Measurements from ENCODE around the gene C2orf72.
"Not testable (repeated sequence)": the region's sequence is repeated elsewhere in the genome, so short reads cannot be mapped to it uniquely, and the experiment has no call there.

C2orf72 gene

DNA sequence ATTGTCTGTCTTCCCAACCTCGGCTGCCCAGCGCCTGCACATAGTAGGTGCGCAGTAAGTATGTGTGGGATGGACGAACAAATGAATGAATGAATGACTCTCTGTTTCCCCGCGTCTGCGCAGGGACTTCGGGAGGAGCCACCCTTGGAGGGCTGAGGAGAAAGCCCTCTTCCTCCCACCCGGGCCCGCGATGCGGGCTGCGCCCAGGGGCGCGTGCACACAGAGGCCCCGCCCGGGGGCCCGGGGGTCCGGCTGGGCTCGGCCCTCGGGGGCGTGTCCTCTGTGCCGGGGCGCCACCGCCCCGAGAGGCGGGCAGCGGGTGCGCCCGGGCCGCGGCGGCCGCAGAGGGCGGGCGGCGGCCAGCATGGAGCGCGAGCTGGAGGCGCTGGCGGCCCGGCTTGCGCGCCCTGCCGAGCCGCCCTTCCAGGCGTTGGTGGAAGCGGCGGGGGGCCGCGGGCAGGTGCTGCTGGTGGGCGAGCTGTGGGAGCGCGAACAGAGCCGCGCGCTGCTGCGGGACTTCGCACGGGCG lies at the start of gene C2orf72:
Gene C2orf72 (plus strand): TSS at position 322 of the 529 bp plus-strand sequence. CDS start 43 bp downstream, at position 365.
- DNase-seq (ENCODE audit: low read depth in 4 of 4, low spot score in 1 of 4) = no peak

DNA sequence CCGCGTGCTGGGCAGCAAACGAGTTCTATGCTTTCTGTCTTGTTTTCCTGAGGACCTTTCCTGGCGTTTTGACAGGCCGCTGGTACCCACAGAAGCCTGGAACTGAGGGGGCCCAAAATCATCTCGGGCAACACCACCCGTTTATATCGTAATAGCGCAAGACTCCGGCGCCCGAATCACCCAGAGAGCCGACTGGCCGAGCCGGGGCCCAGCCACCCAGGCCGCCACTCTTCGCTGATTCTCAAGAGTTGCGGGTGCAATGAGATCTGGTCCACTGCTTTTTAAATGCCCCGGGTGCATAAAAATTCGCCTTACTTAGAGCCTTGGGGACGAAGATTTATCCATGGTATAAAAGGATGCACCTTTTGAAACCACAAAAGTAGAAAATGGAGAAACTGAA lies 47.6 kb upstream of the C2orf72 start:
- DNase-seq (ENCODE audit: low read depth in 4 of 4, low spot score in 1 of 4) = no peak

DNA sequence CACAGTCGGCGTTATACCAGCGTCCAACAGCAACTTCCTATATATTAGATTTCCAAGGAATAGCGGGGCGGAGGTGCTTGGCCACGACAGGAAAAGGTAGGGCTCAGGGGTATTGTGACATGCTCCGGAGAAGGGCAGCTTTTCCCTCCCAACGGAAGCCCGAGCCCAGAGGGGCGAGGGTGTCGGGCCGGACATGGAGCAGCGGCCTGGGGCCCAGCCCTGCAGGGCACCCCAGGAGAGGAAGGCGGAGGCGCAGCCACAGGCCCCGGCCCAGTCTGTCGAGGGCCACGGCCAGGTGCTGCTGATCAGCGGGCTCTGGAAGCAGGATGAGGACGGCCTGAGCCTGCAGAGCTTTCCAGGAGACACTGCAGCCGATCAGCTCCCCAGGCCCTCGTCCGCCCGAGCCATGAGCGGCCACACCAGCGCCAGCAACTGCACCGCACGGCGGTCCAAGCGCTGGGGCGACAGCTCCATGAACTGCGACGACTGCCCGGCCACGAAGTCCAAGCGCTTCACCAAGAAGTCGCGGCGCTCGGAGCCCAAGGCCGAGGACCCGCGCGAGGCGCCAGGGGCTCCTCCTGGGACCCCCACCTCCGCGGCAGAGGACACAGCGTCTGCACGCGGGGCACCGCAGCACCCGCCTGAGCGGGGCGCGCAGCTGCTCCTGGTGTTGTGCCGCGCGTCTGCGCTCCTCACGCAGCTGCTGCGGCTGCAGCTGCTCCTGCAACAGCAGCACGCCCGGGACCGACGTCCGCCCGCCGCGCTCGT lies 47.0 kb upstream of the C2orf72 start:
- DNase-seq (ENCODE audit: low read depth in 4 of 4, low spot score in 1 of 4) = no peak

DNA sequence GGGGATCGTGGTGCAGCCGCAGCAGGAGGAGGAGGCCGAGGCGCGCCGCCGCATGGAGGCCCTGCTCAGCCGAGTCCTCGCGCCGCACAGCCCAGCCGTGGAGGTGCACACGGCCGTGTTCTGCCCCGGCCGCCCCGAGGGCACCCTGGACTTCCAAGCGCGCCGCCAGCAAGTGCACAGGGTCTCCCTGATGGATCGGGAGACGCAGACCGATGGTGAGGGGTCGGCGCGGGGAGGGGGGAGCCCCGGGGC lies 46.5 kb upstream of the C2orf72 start:
- DNase-seq (ENCODE audit: low read depth in 4 of 4, low spot score in 1 of 4) = no peak

DNA sequence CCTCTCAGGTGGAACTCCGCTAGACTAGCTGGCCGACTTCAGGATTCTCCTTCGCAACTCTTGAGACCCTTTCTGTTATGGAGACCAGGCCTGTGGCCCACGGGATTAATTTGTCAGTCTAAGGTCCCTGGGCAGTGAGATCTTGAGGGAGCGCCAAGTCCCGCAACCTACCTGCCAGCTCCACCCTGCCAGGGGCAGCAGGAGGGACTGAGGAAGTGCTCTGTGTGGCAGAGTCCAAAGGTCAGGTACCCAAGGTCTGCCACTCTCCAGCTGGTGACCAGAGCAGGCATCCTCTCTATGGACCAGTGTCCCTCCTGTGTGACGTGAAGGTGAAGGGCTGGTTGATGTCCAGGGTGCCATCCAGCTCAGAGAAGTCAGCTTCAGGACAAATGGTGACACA lies 45.7 kb upstream of the C2orf72 start:
- DNase-seq (ENCODE audit: low read depth in 4 of 4, low spot score in 1 of 4) = no peak

DNA sequence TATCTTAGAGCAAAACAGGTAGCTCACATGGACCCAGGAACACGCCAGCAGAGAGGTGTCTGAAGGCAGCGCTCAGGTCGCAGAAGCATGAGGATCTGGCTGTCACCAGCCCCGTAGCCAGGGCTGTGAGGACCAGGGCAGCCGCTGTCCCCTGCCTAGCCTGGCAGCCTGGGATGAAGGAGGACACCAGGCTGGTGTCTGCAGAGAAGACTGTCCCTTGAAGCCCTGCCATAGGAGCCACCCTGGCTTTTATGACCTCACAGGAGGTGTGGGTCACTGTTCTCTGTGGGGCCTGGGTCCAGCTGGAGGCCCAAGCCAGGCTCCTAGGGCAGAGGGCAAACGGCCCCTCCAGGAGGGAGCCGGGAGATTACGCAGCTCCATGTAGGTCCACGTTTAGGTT lies 41.5 kb upstream of the C2orf72 start, which contains the start of gene SPATA3:
Gene SPATA3 (plus strand): TSS at position 301 of the 400 bp plus-strand sequence. CDS start 113 bp downstream, outside the sequence.
- DNase-seq (ENCODE audit: low read depth in 4 of 4, low spot score in 1 of 4) = no peak

DNA sequence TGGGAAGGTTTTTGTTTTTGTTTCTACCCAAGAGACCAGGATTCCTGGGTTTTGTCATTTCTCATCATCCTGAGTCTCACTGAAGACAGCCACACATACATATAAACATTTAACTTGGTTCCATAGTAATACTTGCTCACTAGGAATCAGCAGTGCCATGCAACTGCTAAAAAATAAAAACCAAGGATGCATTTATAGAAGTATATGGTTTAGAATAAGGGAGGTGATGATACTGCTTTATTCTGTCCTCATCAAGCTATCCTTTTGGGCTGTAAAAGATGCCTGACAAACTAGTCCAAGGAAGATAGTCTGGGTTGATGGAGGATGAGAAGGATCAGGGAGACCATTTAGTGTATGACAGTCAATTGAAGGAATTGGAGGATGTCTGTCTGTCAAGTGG lies 40.7 kb upstream of the C2orf72 start:
- DNase-seq (ENCODE audit: low read depth in 4 of 4, low spot score in 1 of 4) = no peak

DNA sequence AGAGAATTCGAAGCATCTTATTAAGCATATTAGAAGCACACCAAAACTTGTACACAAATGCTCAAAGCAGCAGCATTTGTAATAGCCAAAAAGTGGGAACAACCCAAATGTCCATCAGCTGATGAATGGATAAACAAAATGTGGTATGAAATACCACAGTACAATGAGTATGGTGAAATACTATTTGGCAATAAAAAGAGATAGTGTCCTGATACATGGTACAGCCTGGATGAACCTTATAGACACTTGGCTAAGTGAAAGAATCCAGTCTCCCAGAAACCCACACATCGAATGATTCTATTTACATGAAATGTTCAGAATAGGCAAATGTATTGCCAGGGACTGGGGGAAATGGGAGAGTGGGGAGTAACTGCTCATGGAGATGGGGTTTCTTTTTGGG lies 38.4 kb upstream of the C2orf72 start:
- no peak for DNase-seq (ENCODE audit: low read depth in 4 of 4, low spot score in 1 of 4)

DNA sequence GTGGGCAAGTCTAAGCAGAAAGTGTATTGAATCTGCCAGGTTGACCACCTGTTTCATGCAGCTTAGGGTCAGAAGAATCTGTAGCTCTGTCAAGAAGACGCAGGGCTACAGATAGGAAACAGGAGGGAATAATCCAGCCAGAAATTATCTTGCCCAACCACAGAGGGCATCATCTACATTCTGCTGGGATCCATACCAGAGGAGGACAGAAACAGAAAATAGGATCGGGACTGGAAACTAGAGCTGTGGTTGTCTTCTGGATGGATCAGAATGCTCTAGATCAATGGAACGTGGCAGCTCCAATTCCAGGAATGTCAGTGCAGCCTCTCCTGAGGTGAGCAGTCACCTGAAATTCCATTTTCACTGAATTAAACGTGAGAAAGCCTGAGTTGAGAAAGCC lies 37.8 kb upstream of the C2orf72 start:
- no peak for DNase-seq (ENCODE audit: low read depth in 4 of 4, low spot score in 1 of 4)

DNA sequence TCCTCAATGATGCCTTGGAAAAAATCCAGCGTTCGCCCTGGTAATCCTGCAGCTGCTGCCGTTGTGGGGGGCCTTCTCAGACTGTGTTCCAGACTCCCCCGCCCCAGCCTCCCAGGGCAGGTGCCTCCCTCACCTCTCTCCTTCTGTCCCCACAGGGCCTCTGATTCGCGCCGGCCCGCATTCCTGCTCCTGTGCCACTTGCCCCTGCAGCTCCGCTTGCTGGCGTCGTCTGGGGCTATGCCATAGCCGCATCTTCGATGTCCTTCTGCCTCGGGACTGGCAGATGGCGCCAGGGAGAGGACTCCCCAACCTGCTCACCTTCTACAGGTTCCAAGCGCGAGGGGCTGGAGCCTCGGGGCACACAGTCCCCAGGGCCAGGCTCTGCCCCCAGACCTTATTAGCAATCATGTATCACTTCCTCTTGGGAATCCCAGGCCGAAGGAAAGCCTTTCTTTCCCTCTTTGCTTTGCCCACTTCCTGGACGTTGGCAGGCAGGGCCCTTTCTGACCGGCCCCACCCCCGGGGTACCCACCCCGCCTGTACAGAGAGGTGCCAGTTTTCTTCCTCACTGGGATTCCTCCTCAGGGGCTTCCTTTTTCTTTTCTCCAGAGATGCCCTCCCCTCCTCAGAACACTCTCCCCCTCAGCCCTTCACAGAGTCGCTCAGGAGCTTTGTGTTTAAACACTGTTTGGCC lies 37.0 kb upstream of the C2orf72 start:
- no peak for DNase-seq (ENCODE audit: low read depth in 4 of 4, low spot score in 1 of 4)

DNA sequence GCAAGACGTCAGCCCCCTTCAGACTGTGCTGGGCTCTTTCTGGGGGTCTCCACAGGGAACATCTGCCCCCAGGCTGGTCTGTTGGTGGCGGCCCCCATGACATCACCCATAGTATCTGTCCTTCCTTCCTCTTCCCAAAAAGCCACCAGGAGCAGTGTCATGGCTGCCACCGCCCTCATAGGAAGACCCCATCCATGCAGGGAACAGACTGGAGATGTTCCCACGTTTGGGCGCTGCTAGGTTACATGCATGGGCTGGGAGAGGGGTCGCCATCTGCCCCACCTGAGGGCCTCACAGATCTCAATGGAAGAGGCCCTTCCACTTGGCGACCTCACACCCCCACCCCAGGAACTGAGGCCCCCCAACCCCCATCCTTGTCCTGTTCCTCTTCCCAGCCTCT lies 36.3 kb upstream of the C2orf72 start:
- no peak for DNase-seq (ENCODE audit: low read depth in 4 of 4, low spot score in 1 of 4)

DNA sequence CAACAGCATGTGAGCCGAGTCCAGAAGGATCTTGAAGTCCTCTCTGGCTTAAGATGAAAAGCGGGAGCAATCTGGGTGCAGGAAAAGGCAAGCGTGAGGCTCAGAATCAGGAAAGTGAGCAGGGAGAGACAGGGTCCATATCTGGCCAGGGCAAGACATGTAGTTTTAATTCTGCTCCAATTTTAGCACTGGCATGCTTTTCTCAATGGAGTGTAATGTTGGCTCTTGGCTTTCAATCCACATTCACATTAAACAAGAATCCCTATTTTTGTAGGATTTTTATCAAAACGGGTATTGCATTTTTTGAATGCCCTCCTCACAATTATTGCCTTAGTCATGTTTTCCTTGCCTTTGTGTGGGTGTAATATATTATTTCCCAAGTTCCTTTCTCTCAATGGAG lies 35.4 kb upstream of the C2orf72 start:
- DNase-seq (ENCODE audit: low read depth in 4 of 4, low spot score in 1 of 4) = no peak

DNA sequence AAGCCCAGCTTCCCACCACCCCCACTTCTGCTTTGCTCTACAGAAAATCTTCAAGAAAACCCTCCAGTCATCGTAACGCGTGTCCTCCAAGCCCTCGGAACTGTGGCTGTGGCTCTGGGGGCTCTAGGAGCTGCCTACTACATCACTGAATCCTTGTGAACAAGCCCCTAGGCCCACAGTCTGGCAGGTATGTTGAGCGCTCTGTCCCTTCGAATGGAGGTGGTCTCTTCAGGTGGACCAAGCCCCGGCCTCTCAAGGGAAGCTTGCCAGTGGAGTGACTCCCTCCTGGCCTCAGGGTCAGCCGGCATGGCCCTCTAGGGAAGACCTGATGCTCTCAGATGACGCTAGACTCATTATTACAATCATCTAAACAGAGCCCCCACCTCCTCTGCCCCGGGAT lies 34.7 kb upstream of the C2orf72 start:
- no peak for DNase-seq (ENCODE audit: low read depth in 4 of 4, low spot score in 1 of 4)

DNA sequence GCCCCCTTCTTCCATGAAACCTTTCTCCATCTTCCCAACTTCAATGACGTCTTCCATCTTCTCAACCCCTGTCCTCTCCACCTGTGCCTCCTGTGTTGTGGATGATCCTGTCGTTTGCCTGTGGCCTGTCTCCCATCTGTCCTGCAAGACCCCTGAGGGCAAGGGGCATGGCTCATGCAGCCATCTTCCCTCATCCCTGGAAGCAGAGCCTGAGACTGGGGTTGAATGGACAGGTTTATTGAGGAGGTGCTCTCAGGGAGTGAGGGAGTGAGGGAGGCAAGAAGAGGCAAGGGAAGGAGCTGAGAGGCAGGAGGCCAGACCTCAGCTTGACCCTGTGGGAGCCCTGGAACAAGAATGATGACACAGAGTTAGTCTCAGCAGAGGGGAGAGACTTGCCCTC lies 34.1 kb upstream of the C2orf72 start:
- no peak for DNase-seq (ENCODE audit: low read depth in 4 of 4, low spot score in 1 of 4)

DNA sequence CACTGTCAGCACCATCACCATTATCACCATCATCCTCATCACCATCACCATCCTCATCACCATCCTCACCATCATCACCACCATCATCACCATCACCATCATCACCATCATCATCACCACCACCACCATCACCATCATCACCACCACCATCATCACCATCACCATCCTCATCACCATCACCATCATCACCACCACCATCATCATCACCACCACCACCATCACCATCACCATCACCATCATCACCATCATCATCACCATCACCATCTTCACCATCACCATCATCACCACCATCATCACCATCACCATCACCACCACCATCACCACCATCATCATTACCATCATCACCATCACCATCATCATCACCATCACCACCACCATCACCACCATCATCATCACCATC lies 32.4 kb upstream of the C2orf72 start:
- not testable (repeated sequence) for DNase-seq (ENCODE audit: low read depth in 4 of 4, low spot score in 1 of 4)

DNA sequence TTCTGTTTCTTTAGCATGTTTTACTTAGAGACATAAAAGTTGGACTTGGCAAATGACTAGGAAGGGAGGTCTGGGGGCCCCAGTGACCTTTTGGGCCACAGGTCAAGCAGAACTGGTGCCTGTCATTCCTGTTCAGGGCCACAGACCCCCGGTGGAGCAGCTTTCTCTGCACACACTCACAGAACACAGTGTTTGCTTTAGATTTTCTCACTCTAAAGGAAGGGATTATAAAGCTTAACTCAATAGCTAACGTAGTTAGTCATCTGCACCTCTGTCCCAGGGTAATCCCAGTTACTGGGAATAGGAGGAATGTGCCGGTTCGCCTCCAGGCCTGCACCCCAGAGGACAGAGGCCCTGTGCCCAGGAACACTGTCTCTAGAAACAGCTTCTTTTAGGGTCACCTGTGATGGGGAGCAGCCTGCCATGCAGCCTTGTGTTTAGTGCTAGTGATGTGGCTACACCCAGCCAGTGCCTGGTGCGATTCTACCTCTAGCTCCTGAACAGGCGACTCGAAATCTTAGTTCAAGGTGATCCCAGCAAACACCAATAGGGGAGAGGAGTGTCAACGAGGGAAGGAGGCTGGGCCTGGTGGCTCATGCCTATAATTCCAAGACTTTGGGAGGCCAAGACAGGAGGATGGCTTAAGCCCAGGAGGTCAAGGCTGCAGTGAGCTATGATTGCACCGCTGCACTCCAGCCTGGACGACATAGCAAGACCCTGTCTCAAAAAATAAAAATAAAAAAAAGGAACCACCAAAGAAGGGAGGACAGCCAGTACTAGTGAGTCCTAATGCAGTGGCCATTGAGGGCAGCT lies 29.8 kb upstream of the C2orf72 start:
- no peak for DNase-seq (ENCODE audit: low read depth in 4 of 4, low spot score in 1 of 4)

DNA sequence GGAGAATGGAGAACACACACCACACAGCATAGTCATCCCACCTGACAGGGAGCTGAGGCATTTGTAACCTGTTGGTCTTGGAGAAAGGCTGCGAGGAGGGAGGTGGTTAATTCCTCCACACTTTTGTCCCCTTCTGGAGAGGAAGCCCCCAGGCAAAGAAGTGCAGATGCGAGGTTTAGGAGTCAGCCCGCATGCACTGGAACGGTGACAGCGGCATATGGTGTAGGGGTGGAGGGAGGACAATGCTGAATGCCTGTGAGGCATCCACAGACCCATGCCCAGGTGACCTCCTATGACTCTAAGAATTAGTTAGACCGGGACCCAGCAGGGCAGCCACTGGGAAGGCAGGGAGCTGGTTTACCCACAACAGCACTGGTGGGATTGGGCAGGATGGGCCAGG lies 29.2 kb upstream of the C2orf72 start:
- no peak for DNase-seq (ENCODE audit: low read depth in 4 of 4, low spot score in 1 of 4)

DNA sequence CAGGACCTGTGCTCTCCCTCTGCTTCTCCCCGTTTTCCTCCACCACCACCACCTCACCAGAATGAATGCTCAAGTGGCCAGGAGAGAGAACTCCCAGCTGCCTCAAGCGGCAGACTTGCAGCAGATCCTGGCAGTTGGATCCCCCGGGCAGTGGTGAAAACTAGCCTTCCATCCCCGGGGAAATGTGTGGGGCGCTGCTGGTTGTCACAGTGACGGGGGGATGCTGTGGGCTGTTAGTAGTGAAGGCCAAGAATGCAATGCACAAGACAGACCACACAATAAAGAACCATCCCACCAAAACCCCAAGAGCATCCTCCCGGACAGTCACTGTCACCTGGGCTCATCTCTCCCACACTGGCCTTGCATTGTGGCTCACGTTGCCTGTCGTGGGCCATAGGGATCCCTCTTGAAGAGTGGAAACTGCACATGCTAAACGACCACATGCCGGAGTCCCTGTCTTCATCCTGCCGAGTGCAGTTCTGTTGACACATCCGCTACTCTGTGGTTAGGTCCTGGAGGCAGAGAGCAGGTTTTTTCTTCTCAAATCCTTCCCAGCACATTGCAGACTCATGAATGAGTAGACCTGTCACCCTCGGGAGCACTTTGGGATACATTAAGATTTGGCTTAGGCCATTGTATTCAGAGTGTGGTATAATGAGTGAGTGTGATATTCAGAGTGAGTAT lies 27.9 kb upstream of the C2orf72 start:
- no peak for DNase-seq (ENCODE audit: low read depth in 4 of 4, low spot score in 1 of 4)

DNA sequence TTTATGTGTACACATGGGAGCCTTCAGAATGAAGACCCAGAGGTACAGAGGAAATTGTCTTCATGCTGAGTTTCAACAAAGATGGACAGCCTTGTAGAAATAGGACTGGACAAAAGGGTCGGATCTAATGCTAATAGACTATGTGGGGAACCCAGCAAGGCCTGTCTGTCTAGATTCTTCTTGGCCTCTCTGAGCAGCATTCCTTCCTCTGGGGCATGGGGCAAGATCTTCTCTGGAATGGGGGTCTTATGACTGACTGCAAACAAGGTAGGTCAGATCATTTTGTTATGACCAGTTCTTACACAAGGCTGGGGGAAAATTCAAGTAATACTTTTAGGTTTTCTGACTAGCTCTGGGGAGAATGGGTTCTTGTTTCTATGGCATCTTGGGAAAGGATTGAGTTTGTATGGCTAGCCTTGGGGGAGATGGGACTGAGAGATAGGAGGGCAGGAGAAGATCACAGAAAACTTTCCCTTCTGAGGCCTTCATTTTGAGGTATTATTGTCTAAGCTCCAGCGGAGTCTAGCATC lies 27.1 kb upstream of the C2orf72 start:
- DNase-seq (ENCODE audit: low read depth in 4 of 4, low spot score in 1 of 4) = no peak

DNA sequence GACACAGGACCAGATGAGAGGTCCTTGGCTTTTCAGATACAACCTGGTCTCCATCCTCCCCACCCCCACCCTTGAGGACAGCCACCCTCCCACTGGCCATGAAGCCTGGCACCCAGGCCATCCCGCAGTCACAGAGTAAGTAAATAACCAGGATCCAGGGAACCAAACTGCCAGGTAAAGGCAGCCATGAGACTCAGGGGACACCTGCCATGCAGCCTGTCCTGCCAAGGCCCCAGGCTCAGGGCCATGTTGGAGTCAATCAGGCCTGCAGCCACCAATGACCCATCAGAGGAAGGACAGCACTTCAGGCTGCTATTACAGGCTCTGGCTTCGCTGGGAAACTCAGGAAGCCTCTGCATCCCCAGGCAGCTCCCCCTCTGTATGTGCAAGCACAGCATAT lies 25.8 kb upstream of the C2orf72 start:
- DNase-seq (ENCODE audit: low read depth in 4 of 4, low spot score in 1 of 4) = no peak

DNA sequence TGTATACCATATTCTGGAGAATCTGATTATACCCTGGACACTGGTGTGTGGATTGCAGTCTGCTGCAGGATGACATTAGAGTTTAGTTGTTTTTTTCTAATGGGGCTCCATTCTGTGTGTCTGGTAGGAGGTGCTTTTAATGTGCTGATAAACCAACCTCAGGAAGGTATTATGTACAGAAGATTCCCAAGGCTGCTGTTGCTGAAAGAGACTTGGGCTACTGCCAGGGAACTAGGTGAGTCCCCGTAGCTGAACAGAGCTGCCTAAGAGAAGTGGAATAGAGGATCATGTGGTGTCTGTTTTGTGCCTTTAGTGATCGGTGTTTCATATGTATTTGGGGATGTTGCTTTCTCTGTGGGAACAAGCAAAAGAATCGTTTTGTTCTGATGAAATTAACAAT lies 24.9 kb upstream of the C2orf72 start:
- DNase-seq (ENCODE audit: low read depth in 4 of 4, low spot score in 1 of 4) = no peak
